Activated T-helper 2 cell treated with anti-CD3 and anti-CD28 coated beads, Interferon-gamma antibody, Interleukin-2, Interleukin-4, amounts not matched to agents 10 μg/mL and 5 μg/mL and 100 μg/mL, durations not matched to agents 14 hours and 24 hours and 36 hours (primary cell): ENCODE data around the gene NHLH1. TPM values are rescaled to one million over a fixed set of nuclear protein-coding genes. Genes with fewer than 3 reads are reported as not detected.

ENCODE experiments used
- DNase-seq: peaks from one replicate; pipeline ENCODE4 v3.0.0; 2021; ENCODE audit warnings: low spot score
- H3K27ac Mint-ChIP-seq: one replicate; pipeline ENCODE4 v1.8.0; 2021; ENCODE audit warnings: mixed read lengths
- H3K27me3 Mint-ChIP-seq: one replicate; pipeline ENCODE4 v1.8.0; 2021; ENCODE audit warnings: low read depth, mixed read lengths
- H3K36me3 Mint-ChIP-seq: one replicate; pipeline ENCODE4 v1.8.0; 2021; ENCODE audit warnings: low read depth, mixed read lengths
- H3K4me1 Mint-ChIP-seq: one replicate; pipeline ENCODE4 v1.8.0; 2021; ENCODE audit warnings: low read depth, mixed read lengths
- H3K4me3 Mint-ChIP-seq: one replicate; pipeline ENCODE4 v1.8.0; 2021; ENCODE audit warnings: low read depth, mild to moderate bottlenecking, moderate library complexity, mixed read lengths
- H3K9me3 Mint-ChIP-seq: one replicate; pipeline ENCODE4 v1.8.0; 2021; ENCODE audit warnings: mixed read lengths
- intact Hi-C: fragments of 100-400 bp; cut with micrococcal nuclease; formaldehyde crosslinking; loops from one replicate; pipeline ENCODE4 v1.15.1; 2023
- total RNA-seq: library from RNA; stranded (reverse); gene quantifications from 2 replicates; pipeline ENCODE4 v1.2.3, GENCODE V29; 2022

Gene NHLH1
- total RNA-seq, 1 donor from 2014 or later, result 0.30 TPM

- peaks cover 37% of the 10 kb centered on the region for H3K36me3 Mint-ChIP-seq
- intact Hi-C loops, result no loop called here
- no peaks in the 10 kb centered on the region for H3K27me3 Mint-ChIP-seq
- DNase-seq, result no peak
- no peaks in the 10 kb centered on the region for H3K9me3 Mint-ChIP-seq
- peaks cover 2% of the 10 kb centered on the region for H3K4me1 Mint-ChIP-seq
- H3K27ac Mint-ChIP-seq, result no peak overlapping the region
- H3K4me3 Mint-ChIP-seq, result no peak overlapping the region
These were observed 5.1 kb upstream of the NHLH1 start for GRCh38 chr1:160361814-160362167.

- peaks cover 2% of the 10 kb centered on the region for H3K4me1 Mint-ChIP-seq
- H3K4me3 Mint-ChIP-seq, result no peak overlapping the region
- no peaks in the 10 kb centered on the region for H3K27me3 Mint-ChIP-seq
- intact Hi-C loops, result no loop called here
- no peaks in the 10 kb centered on the region for H3K9me3 Mint-ChIP-seq
- DNase-seq, result no peak
- H3K36me3 Mint-ChIP-seq, result peaks cover 32% of the 10 kb centered on the region
- H3K27ac Mint-ChIP-seq, result no peak overlapping the region
These were observed 4.5 kb upstream of the NHLH1 start for GRCh38 chr1:160362168-160362957.

GRCh38 chr1:160363010-160363409, 3.9 kb upstream of the NHLH1 start:
- Mint-ChIP-seq H3K4me1 (peaks cover 5% of the 10 kb centered on the region), H3K9me3 (no peaks in the 10 kb centered on the region), H3K27me3 (no peaks in the 10 kb centered on the region), H3K4me3 (no peak overlapping the region), H3K36me3 (peaks cover 27% of the 10 kb centered on the region), H3K27ac (no peak overlapping the region)
- intact Hi-C loops, result no loop called here
- DNase-seq, result no peak

GRCh38 chr1:160363951-160364735, 2.7 kb upstream of the NHLH1 start:
- intact Hi-C loops, result no loop called here
- H3K36me3 Mint-ChIP-seq, result peaks cover 18% of the 10 kb centered on the region
- peaks cover 5% of the 10 kb centered on the region for H3K4me1 Mint-ChIP-seq
- H3K27ac Mint-ChIP-seq, result no peak overlapping the region
- DNase-seq, result no peak
- H3K27me3 Mint-ChIP-seq, result no peaks in the 10 kb centered on the region
- no peak overlapping the region for H3K4me3 Mint-ChIP-seq
- no peaks in the 10 kb centered on the region for H3K9me3 Mint-ChIP-seq

- Mint-ChIP-seq H3K27ac (no peak overlapping the region), H3K4me1 (peaks cover 5% of the 10 kb centered on the region), H3K36me3 (peaks cover 13% of the 10 kb centered on the region), H3K4me3 (no peak overlapping the region), H3K27me3 (no peaks in the 10 kb centered on the region), H3K9me3 (no peaks in the 10 kb centered on the region)
- intact Hi-C loops, result no loop called here
- no peak for DNase-seq
These were observed 1.5 kb upstream of the NHLH1 start for GRCh38 chr1:160365325-160365724.

- no peak overlapping the region for H3K27ac Mint-ChIP-seq
- no peak overlapping the region for H3K4me3 Mint-ChIP-seq
- intact Hi-C loops, result no loop called here
- DNase-seq, result no peak
- H3K27me3 Mint-ChIP-seq, result no peaks in the 10 kb centered on the region
- peaks cover under 1% of the 10 kb centered on the region for H3K36me3 Mint-ChIP-seq
- peaks cover 3% of the 10 kb centered on the region for H3K4me1 Mint-ChIP-seq
- H3K9me3 Mint-ChIP-seq, result no peaks in the 10 kb centered on the region
These were observed 637 bp downstream of the NHLH1 start for GRCh38 chr1:160367516-160367900.

GRCh38 chr1:160367934-160368923, 1.4 kb downstream of the NHLH1 start:
- no peak overlapping the region for H3K27ac Mint-ChIP-seq
- no peaks in the 10 kb centered on the region for H3K36me3 Mint-ChIP-seq
- DNase-seq, result no peak
- peaks cover 3% of the 10 kb centered on the region for H3K4me1 Mint-ChIP-seq
- H3K27me3 Mint-ChIP-seq, result no peaks in the 10 kb centered on the region
- H3K9me3 Mint-ChIP-seq, result no peaks in the 10 kb centered on the region
- H3K4me3 Mint-ChIP-seq, result no peak overlapping the region
- intact Hi-C loops, result no loop called here

- H3K27me3 Mint-ChIP-seq, result no peaks in the 10 kb centered on the region
- peaks cover 3% of the 10 kb centered on the region for H3K4me1 Mint-ChIP-seq
- H3K9me3 Mint-ChIP-seq, result no peaks in the 10 kb centered on the region
- DNase-seq, result no peak
- intact Hi-C loops, result no loop called here
- H3K27ac Mint-ChIP-seq, result no peak overlapping the region
- no peaks in the 10 kb centered on the region for H3K36me3 Mint-ChIP-seq
- no peak overlapping the region for H3K4me3 Mint-ChIP-seq
These were observed 2.2 kb downstream of the NHLH1 start for GRCh38 chr1:160369087-160369486.

- no peaks in the 10 kb centered on the region for H3K36me3 Mint-ChIP-seq
- H3K27ac Mint-ChIP-seq, result no peak overlapping the region
These were observed 3.9 kb downstream of the NHLH1 start for GRCh38 chr1:160370561-160371345.

GRCh38 chr1:160371346-160371631, 4.4 kb downstream of the NHLH1 start:
- no peaks in the 10 kb centered on the region for H3K9me3 Mint-ChIP-seq
- no peak overlapping the region for H3K27ac Mint-ChIP-seq
- no peak overlapping the region for H3K4me3 Mint-ChIP-seq
- intact Hi-C loops, result no loop called here
- H3K36me3 Mint-ChIP-seq, result no peaks in the 10 kb centered on the region
- no peak for DNase-seq
- no peaks in the 10 kb centered on the region for H3K27me3 Mint-ChIP-seq
- peaks cover 11% of the 10 kb centered on the region for H3K4me1 Mint-ChIP-seq

More at GRCh38 chr1:160370561-160371345, 3.9 kb downstream of the NHLH1 start:
- intact Hi-C loops, result no loop called here
- DNase-seq, result no peak
- Mint-ChIP-seq H3K4me1 (peaks cover 5% of the 10 kb centered on the region), H3K4me3 (no peak overlapping the region), H3K27me3 (no peaks in the 10 kb centered on the region), H3K9me3 (no peaks in the 10 kb centered on the region)

GRCh38 chr1:160371756-160372155, 4.9 kb downstream of the NHLH1 start:
- H3K27me3 Mint-ChIP-seq, result no peaks in the 10 kb centered on the region
- no peaks in the 10 kb centered on the region for H3K36me3 Mint-ChIP-seq
- no peak for DNase-seq
- intact Hi-C loops, result no loop called here
- H3K27ac Mint-ChIP-seq, result no peak overlapping the region
- no peaks in the 10 kb centered on the region for H3K9me3 Mint-ChIP-seq
- no peak overlapping the region for H3K4me3 Mint-ChIP-seq
- H3K4me1 Mint-ChIP-seq, result peaks cover 12% of the 10 kb centered on the region

GRCh38 chr1:160373696-160374095, 6.8 kb downstream of the NHLH1 start:
- H3K27ac Mint-ChIP-seq, result no peak overlapping the region
- no peaks in the 10 kb centered on the region for H3K36me3 Mint-ChIP-seq
- peaks cover 10% of the 10 kb centered on the region for H3K4me1 Mint-ChIP-seq
- no peaks in the 10 kb centered on the region for H3K9me3 Mint-ChIP-seq
- no peaks in the 10 kb centered on the region for H3K27me3 Mint-ChIP-seq
- H3K4me3 Mint-ChIP-seq, result no peak overlapping the region
- DNase-seq, result no peak
- intact Hi-C loops, result no loop called here
